ENCODE measurements around the gene RPL5. TPM values are rescaled to one million over a fixed set of nuclear protein-coding genes. Genes with fewer than 3 reads are reported as not detected.

Gene RPL5
- total RNA-seq, 8 experiments from 2014 or later = 1,889 to 7,232 (median 3,602) TPM

Other genes starting within 250 kb of the RPL5 start
- gene EVI5, start 46.9 kb upstream of the RPL5 start, total RNA-seq = 10 to 100 TPM; 20.9 to 59.0 (median 30.2) TPM
- 10 to 100 TPM in 4 of 8 experiments, 1 to 10 TPM in 4; 7.1 to 22.5 (median 10.2) TPM for gene DIPK1A, start 129.4 kb downstream of the RPL5 start, total RNA-seq
- 100 to 1,000 TPM in 3 of 8 experiments, 10 to 100 TPM in 5; 12.7 to 180 (median 77.5) TPM for gene MTF2, start 247.2 kb downstream of the RPL5 start, total RNA-seq

All from motor neuron (in vitro differentiated cells).